Mesothelial cell of epicardium (in vitro differentiated cells): ENCODE results near the gene S1PR3. TPM values are rescaled to one million over a fixed set of nuclear protein-coding genes. Genes with fewer than 3 reads are reported as not detected.

Source experiments
- DNase-seq, 2 experiments: peaks; one replicate each; pipeline ENCODE4 v3.0.0; 2021; ENCODE audit warnings: low spot score in 2 of 2; ENCODE audit not compliant: unreplicated experiment in 2 of 2
- H3K27ac Mint-ChIP-seq: 2 replicates; pipeline ENCODE4 v1.8.0; 2021; ENCODE audit warnings: mixed read lengths
- H3K27me3 Mint-ChIP-seq: 2 replicates; pipeline ENCODE4 v1.8.0; 2021; ENCODE audit warnings: low read depth, mixed read lengths
- H3K36me3 Mint-ChIP-seq: 2 replicates; pipeline ENCODE4 v1.8.0; 2021; ENCODE audit warnings: mixed read lengths
- H3K4me1 Mint-ChIP-seq: 2 replicates; pipeline ENCODE4 v1.8.0; 2021; ENCODE audit warnings: mixed read lengths
- H3K4me3 Mint-ChIP-seq: 2 replicates; pipeline ENCODE4 v1.8.0; 2021; ENCODE audit warnings: mild to moderate bottlenecking, moderate library complexity, mixed read lengths
- H3K9me3 Mint-ChIP-seq: 2 replicates; pipeline ENCODE4 v1.8.0; 2021; ENCODE audit warnings: mixed read lengths
- CTCF ChIP-seq: fragments of 200-600 bp; sonication (generic); IDR thresholded peaks from one replicate; pipeline ENCODE4 v1.5.0; 2021; ENCODE audit warnings: antibody characterized with exemption; ENCODE audit not compliant: unreplicated experiment
- total RNA-seq: library from RNA; stranded (reverse); gene quantifications from 3 replicates; pipeline ENCODE4 v1.2.1, GENCODE V29; 2021

Gene S1PR3
- total RNA-seq, 1 donor from 2014 or later = 38.2 TPM

- Mint-ChIP-seq H3K27ac (no peak overlapping the region), H3K4me1 (peaks cover 5% of the 10 kb centered on the region), H3K36me3 (no peaks in the 10 kb centered on the region), H3K9me3 (no peaks in the 10 kb centered on the region), H3K4me3 (no peak overlapping the region), H3K27me3 (no peaks in the 10 kb centered on the region)
- TF ChIP-seq CTCF = no peak
- DNase-seq = no peak
These were observed 56.4 kb downstream of the S1PR3 start for GRCh38 chr9:89047667-89048066.

GRCh38 chr9:89048616-89049015 is 57.3 kb downstream of the S1PR3 start:
- Mint-ChIP-seq H3K4me1 (peaks cover 5% of the 10 kb centered on the region), H3K27ac (no peak overlapping the region), H3K4me3 (no peak overlapping the region), H3K36me3 (no peaks in the 10 kb centered on the region), H3K27me3 (no peaks in the 10 kb centered on the region), H3K9me3 (no peaks in the 10 kb centered on the region)
- no peak for DNase-seq
- TF ChIP-seq CTCF = no peak

GRCh38 chr9:89049646-89050045 is 58.4 kb downstream of the S1PR3 start:
- no peak overlapping the region for H3K4me3 Mint-ChIP-seq
- H3K9me3 Mint-ChIP-seq = no peaks in the 10 kb centered on the region
- H3K4me1 Mint-ChIP-seq = peaks cover 5% of the 10 kb centered on the region
- no peak overlapping the region for H3K27ac Mint-ChIP-seq
- no peak for DNase-seq
- no peak for TF ChIP-seq CTCF
- no peaks in the 10 kb centered on the region for H3K27me3 Mint-ChIP-seq
- no peaks in the 10 kb centered on the region for H3K36me3 Mint-ChIP-seq

- no peak overlapping the region for H3K27ac Mint-ChIP-seq
- H3K4me3 Mint-ChIP-seq = no peak overlapping the region
- DNase-seq = no peak
- H3K9me3 Mint-ChIP-seq = no peaks in the 10 kb centered on the region
- no peak for TF ChIP-seq CTCF
- H3K4me1 Mint-ChIP-seq = peaks cover 5% of the 10 kb centered on the region
- H3K27me3 Mint-ChIP-seq = no peaks in the 10 kb centered on the region
- no peaks in the 10 kb centered on the region for H3K36me3 Mint-ChIP-seq
These were observed 60.3 kb downstream of the S1PR3 start for GRCh38 chr9:89051421-89052025.

GRCh38 chr9:89052470-89053097 is 61.3 kb downstream of the S1PR3 start:
- no peak overlapping the region for H3K4me3 Mint-ChIP-seq
- H3K27me3 Mint-ChIP-seq = no peaks in the 10 kb centered on the region
- no peak overlapping the region for H3K27ac Mint-ChIP-seq

More at GRCh38 chr9:89052470-89053097, 61.3 kb downstream of the S1PR3 start:
- H3K36me3 Mint-ChIP-seq = no peaks in the 10 kb centered on the region
- H3K9me3 Mint-ChIP-seq = no peaks in the 10 kb centered on the region
- no peak for DNase-seq
- TF ChIP-seq CTCF = no peak
- peaks cover 2% of the 10 kb centered on the region for H3K4me1 Mint-ChIP-seq
